Stimulated activated CD4-positive, alpha-beta T cell treated with anti-CD3 and anti-CD28 coated beads, Interleukin-2, amount 100 ng/mL, for 48 hours (primary cell): ENCODE results near the gene MOB3A.
"Not testable (repeated sequence)": the region's sequence is repeated elsewhere in the genome, so short reads cannot be mapped to it uniquely, and the experiment has no call there.

Experiments
- DNase-seq, 2 donors: peaks; one replicate each; pipeline ENCODE4 v3.0.0-alpha.2; 2020

MOB3A gene

DNA sequence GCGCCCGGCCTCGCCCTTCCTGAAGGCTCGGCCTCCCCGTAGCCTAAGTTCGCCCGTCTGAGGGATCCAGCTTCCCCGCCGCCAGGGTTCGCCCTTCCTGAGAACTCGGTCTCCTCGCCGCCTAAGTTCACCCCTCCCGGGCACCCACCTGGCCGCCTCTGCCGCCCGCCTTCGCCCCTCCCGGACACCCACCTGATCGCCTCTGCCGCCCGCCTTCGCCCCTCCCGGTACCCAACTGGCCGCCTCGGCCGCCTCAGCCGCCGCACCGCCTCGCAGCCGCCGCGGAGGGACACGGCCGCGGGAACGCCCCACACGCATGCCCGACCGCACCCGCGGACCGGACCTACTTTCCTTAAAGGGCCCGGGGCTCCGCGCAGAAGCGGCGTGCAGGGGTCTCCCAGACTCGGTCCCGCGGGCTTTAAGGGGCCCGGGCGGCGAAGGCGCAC lies at the start of gene MOB3A:
MOB3A (minus strand) TSS at position 293 of the 446 bp plus-strand sequence. CDS start 17,766 bp downstream, outside the sequence.
- peak; percentile 79 to 83 for DNase-seq

DNA sequence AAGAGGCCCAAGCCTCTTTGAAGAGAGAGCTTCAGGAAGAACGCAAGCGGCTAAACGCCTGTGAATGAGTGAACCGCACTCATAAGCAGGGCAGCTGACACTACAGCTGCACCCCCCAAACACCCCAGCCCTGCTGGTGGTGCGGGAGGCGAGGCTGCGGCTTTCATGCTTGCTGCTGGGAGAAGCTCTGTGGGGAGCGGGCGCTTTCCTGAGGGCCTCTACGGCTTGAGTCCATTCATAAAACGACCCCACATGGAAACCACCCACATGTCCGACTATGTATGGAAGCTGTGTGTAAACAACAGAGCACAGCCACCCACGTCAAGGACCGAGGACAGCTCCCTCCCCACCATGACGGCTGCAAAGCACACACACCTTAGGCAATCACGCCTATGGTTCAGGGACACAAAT lies 49.7 kb upstream of the MOB3A start:
- no peak for DNase-seq

- no peak for DNase-seq
Observed at GRCh38 chr19:2144190-2144589, 48.1 kb upstream of the MOB3A start.

GRCh38 chr19:2142173-2142829 lies 46.2 kb upstream of the MOB3A start:
- no peak for DNase-seq

DNA sequence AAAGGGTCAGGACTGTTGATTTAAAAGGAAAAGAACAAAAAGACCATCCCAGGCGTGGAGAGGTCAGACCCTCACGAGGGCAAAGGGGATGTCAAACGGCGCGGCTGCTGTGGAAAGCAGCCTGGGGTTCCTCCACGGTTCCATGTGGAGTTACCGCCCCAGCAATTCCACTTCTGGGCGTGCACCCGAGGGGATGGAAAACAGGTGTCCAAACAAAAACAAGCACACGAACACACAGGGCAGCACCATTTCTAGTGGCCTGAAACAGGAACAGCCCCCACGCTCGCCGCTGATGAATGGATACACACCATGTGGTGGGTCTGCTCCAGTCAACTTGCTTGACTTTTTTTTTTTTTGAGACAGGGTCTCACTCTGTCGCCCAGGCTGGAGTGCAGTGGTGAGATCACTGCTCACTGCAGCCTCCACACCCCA lies 44.0 kb upstream of the MOB3A start:
- DNase-seq: no peak

DNA sequence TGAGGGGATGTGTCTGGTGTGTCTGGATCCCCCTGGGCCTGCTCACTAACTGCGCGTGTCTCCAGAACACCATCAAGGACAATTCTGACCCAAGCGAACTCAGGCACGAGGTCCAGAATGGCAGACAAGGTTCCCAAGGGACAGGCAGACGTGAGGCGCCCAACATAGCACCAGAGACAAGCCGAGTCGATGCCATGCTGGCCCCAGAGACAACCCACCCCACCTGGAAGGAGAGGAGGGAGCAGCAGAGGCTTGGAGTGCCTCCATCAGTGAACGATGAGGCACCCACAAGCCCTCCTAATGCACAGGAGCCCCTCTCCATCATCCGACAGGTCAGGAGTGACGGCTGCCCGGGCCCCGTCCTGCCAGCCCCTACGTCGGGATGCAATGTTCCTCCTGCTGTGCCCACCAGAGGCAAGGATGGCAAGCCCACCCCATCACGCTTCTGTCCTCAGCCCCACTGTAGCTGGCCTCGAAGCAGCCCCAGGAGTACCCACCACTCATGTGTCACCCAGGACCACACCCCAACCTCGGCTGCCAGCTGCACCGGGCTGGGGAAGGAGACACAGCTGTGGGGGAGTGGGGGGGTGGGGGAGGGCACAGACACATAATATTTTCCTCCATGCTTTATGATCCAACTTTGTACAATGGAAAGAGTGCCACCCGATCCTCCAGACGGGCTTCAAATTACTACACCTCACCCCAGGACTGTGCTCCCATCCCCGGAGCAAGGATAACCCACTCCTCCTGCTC lies 43.4 kb upstream of the MOB3A start:
- no peak for DNase-seq

- DNase-seq: no peak
Observed at GRCh38 chr19:2138061-2138728, 42.1 kb upstream of the MOB3A start.

DNA sequence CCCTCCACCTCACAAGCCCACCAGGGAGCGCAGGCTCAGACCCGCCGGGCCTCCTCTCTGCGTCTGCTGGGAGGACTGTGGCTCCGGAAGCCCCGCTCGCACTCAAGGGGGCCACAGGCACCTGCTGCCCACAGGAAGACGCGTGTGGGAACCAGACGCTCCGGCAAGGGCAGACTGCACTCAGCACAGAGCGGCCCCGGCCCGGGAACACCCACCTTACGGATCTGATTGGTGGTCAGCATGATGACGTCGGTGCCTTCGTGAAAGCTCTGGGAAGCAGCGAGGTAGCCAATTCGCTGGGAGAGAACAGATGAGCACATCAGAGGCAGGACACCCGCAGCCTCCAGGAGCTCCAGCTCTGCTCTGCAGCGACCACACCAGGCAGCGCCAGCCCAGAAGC lies 40.7 kb upstream of the MOB3A start:
- no peak for DNase-seq

DNA sequence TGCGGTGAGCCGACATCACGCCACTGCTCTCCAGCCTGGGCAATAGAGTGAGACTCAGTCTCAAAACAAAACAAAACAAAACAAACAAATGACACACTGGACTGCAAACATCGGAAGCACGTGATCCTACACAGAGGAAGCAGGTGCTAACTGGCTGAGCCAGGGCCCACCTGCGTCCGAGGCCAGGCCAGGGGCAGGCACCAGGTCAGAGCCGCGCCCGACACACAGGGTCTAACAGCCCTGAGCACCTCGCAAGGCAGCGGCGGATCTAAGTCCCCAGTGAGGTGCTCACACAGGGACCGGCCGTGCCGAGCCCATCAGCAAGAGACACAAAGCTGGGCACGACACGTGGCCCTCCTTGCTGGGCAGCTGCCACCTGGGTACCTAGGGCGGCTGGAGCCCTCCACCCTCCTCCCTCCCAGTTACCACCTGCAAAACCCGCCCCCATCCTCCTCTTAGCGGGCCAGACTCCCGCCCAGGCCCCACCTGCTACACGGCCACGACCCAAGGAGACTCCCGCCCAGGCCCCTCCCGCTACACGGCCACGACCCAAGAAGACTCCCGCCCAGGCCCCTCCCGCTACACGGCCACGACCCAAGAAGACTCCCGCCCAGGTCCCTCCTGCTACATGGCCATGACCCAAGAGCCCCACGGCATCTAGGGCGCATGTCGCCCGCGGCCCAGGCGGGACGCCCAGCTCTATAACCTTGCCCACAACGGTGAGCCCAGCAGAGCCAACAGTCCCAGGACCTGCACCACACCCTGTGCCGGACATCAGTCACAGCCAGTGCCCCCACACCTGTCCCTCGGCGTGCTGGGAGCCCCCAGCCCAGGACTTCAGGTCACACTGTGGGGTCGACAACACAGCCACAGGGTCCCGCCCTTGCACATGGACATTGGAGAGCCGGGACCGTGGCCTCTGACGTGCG lies 39.6 kb upstream of the MOB3A start:
- no peak for DNase-seq

- DNase-seq: no peak
Observed at GRCh38 chr19:2132731-2133490, 36.8 kb upstream of the MOB3A start.

GRCh38 chr19:2132191-2132590 lies 36.1 kb upstream of the MOB3A start:
- DNase-seq: no peak

DNA sequence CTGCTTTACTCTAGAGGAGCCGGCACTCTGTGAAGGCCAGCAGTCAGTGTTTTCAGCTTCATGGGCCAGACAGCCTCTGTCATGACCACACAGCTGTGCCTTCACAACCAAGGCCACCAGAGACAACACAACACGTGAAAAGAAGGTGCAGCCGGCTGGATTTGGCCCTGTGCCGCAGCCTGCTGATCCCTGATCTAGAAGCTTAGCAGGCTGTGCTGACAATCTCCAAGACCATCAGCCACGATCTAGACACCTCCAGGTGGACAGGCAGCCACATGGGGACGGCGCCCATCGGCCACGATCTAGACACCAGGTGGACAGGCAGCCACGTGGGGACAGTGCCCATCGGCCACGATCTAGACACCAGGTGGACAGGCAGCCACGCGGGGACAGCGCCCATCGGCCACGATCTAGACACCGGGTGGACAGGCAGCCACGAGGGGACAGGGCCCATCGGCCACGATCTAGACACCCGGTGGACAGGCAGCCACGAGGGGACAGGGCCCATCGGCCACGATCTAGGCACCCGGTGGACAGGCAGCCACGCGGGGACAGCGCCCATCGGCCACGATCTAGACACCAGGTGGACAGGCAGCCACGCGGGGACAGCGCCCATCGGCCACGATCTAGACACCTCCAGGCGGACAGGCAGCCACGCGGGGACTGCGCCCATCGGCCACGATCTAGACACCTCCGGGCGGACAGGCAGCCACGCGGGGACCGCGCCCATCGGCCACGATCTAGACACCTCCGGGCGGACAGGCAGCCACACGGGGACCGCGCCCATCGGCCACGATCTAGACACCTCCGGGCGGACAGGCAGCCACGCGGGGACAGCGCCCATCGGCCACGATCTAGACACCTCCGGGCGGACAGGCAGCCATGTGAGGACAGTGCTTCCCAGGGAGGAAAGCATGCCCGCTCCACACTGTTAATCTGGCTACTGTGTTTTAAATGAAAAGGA lies 35.2 kb upstream of the MOB3A start:
- DNase-seq: not testable (repeated sequence)

- no peak for DNase-seq
Observed at GRCh38 chr19:2129892-2130770, 34.0 kb upstream of the MOB3A start.

GRCh38 chr19:2129486-2129885 lies 33.4 kb upstream of the MOB3A start:
- DNase-seq: no peak

DNA sequence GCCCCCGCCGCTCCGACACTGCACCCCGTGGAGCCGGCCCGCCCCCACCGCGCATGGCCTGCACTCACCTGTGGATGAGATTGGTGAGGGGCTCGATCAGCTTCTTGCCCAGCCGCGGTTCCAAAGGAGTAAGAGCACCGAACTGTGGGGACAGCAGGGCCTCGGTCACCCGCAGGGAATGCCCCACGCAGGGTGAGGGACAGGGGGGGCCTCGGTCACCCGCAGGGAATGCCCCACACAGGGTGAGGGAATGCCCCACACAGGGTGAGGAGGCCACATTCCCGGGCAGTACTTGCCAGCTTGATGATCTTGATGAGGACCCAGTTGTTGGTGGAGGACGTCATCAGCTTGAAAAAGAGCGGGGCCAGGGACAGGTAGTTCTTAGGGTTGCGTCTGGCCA lies 32.9 kb upstream of the MOB3A start:
- DNase-seq: no peak

- not testable (repeated sequence) for DNase-seq
Observed at GRCh38 chr19:2128252-2128651, 32.1 kb upstream of the MOB3A start.

- no peak for DNase-seq
Observed at GRCh38 chr19:2127758-2128157, 31.6 kb upstream of the MOB3A start.

DNA sequence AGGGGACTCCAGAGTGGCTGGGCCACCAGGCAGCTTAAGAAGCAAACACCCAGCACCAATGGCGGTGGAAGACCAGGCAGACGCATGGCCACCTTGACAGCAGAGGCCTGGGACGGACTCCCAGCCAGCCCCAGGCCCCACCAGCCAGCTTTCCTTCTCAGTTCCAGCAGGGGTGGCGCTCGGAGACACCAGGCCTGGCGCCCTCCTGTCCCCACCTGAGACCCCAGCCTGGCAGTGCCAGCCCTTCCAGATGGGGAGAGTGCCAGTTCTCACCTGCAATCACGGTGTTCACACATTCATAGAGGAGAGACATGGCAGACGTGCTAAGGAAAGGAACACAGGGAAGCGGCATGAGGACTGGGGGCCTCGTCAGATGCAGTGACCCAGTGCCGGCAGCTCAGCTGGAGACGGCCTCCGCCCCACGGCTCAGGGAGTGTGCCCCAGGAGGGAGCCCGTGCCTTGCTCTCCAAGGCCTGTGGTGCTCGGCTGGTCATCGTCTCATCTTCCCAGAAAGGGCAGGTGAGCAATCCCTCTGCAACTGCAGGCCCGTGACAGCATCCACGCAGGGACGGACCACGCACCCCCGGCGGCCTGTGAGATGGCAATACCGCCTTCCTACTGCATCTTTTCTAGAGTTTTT lies 30.9 kb upstream of the MOB3A start:
- DNase-seq: no peak
